ENCODE results near the gene KREMEN2.

KREMEN2 gene

GRCh38 chr16:3014971-3015370, 50.9 kb downstream of the KREMEN2 start:
- Histone ChIP-seq H3K4me2 (ENCODE audit: low read depth, low read length, poor library complexity, severe bottlenecking) (no peak overlapping the region), H2AFZ (ENCODE audit: low read length) (no peak overlapping the region), H3K9me2 (replicated peaks; ENCODE audit: low read depth, low read length) (no peaks in the 10 kb centered on the region), H3F3A (ENCODE audit: low read depth) (no peaks in the 10 kb centered on the region), H3K4me1 (ENCODE audit: insufficient read depth, low read length, poor library complexity, severe bottlenecking) (no peaks in the 10 kb centered on the region), H3K9me3 (ENCODE audit: insufficient read depth, low read depth, low read length) (no peaks in the 10 kb centered on the region), H3K9ac (ENCODE audit: low read depth, low read length, poor library complexity, severe bottlenecking) (no peak overlapping the region), H3K79me2 (ENCODE audit: insufficient read depth, low read length) (no peaks in the 10 kb centered on the region), H3K4me3 (ENCODE audit: low read length, poor library complexity, severe bottlenecking) (no peak overlapping the region), H3K36me3 (ENCODE audit: insufficient read depth, low read length) (no peaks in the 10 kb centered on the region), H3K27me3 (ENCODE audit: insufficient read depth, low read length, poor library complexity, severe bottlenecking) (no peaks in the 10 kb centered on the region), H4K20me1 (ENCODE audit: insufficient read depth, low read length, poor library complexity, severe bottlenecking) (no peaks in the 10 kb centered on the region)
- TF ChIP-seq EZH2phosphoT487 (IDR thresholded peaks at IDR 0.05; ENCODE audit: borderline replicate concordance) (no peak), CTCF (conservative IDR thresholded peaks at IDR 0.05; ENCODE audit: low read length) (no peak)

DNA sequence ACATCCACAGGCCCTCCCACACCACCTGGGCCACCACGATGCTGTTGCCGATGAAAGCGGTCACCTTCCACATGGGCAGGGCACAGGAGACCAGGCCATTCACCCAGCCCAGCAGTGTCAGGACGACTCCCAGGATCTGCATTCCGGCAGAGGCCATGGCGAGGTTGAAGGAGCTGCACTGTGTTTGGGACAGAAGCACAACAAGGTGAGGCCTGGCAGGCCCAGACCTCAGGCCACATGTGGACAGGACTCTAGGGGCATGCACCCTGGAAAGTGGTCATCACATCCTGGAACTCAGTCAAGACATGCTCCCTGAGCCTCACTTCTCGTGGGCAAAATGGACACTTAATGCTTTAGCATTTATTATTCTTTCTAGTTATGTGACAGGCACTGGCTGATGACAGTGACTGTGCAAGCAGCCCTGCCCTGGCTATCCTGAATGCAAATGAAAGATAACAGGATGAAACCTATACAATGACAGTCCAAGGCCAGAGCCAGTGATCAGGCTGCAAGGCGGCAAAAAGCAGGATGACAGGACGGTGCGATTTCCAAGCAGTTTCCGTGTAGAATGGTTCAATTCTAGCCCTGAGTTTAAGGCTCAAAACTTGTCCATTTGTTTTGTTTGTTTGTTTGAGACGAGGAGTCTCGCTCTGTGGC, 51.9 kb downstream of the KREMEN2 start:
- Histone ChIP-seq H3F3A (ENCODE audit: low read depth) (no peaks in the 10 kb centered on the region), H3K79me2 (ENCODE audit: insufficient read depth, low read length) (peaks cover 7% of the 10 kb centered on the region), H3K9me2 (replicated peaks; ENCODE audit: low read depth, low read length) (no peaks in the 10 kb centered on the region), H3K4me3 (ENCODE audit: low read length, poor library complexity, severe bottlenecking) (no peak overlapping the region), H3K4me2 (ENCODE audit: low read depth, low read length, poor library complexity, severe bottlenecking) (no peak overlapping the region), H3K9ac (ENCODE audit: low read depth, low read length, poor library complexity, severe bottlenecking) (no peak overlapping the region), H3K27me3 (ENCODE audit: insufficient read depth, low read length, poor library complexity, severe bottlenecking) (no peaks in the 10 kb centered on the region), H2AFZ (ENCODE audit: low read length) (no peak overlapping the region), H3K4me1 (ENCODE audit: insufficient read depth, low read length, poor library complexity, severe bottlenecking) (no peaks in the 10 kb centered on the region), H4K20me1 (ENCODE audit: insufficient read depth, low read length, poor library complexity, severe bottlenecking) (peaks cover 4% of the 10 kb centered on the region), H3K36me3 (ENCODE audit: insufficient read depth, low read length) (no peaks in the 10 kb centered on the region), H3K9me3 (ENCODE audit: insufficient read depth, low read depth, low read length) (no peaks in the 10 kb centered on the region)
- TF ChIP-seq CTCF (conservative IDR thresholded peaks at IDR 0.05; ENCODE audit: low read length): no peak
- no peak for TF ChIP-seq EZH2phosphoT487 (IDR thresholded peaks at IDR 0.05; ENCODE audit: borderline replicate concordance)

DNA sequence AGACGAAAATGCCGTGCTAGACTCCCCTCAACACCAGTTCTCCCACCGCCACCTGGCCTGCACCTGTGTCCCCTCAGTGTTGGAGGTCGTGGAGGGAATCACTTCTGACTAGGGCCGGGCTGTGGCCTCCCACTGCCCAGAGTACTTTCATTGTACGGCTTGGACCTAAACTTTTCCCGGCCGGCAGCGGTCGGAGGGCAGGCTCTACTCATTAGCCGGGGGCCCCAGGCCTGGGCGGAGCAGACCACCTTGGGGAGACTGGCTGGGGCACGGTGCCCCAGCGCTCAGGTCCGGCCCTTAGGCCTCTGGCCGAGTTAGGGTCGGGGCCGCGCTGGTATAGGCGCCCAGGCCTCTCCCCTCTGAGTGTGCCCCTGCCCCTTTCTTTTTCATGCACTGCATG, 53.3 kb downstream of the KREMEN2 start:
- Histone ChIP-seq H3K79me2 (ENCODE audit: insufficient read depth, low read length) (peaks cover 20% of the 10 kb centered on the region), H3K36me3 (ENCODE audit: insufficient read depth, low read length) (no peaks in the 10 kb centered on the region), H3K4me2 (ENCODE audit: low read depth, low read length, poor library complexity, severe bottlenecking) (no peak overlapping the region), H3F3A (ENCODE audit: low read depth) (no peaks in the 10 kb centered on the region), H3K27me3 (ENCODE audit: insufficient read depth, low read length, poor library complexity, severe bottlenecking) (no peaks in the 10 kb centered on the region), H2AFZ (ENCODE audit: low read length) (no peak overlapping the region), H3K9me2 (replicated peaks; ENCODE audit: low read depth, low read length) (no peaks in the 10 kb centered on the region), H3K4me3 (ENCODE audit: low read length, poor library complexity, severe bottlenecking) (no peak overlapping the region), H4K20me1 (ENCODE audit: insufficient read depth, low read length, poor library complexity, severe bottlenecking) (peaks cover 9% of the 10 kb centered on the region), H3K4me1 (ENCODE audit: insufficient read depth, low read length, poor library complexity, severe bottlenecking) (peaks cover 9% of the 10 kb centered on the region), H3K9me3 (ENCODE audit: insufficient read depth, low read depth, low read length) (no peaks in the 10 kb centered on the region), H3K9ac (ENCODE audit: low read depth, low read length, poor library complexity, severe bottlenecking) (no peak overlapping the region)
- TF ChIP-seq EZH2phosphoT487 (IDR thresholded peaks at IDR 0.05; ENCODE audit: borderline replicate concordance) (no peak), CTCF (conservative IDR thresholded peaks at IDR 0.05; ENCODE audit: low read length) (no peak)
